Breast epithelium (tissue), 4 donors: Measurements from ENCODE around the gene RETREG3. TPM values are rescaled to one million over a fixed set of nuclear protein-coding genes. Genes with fewer than 3 reads are reported as not detected.
"Not testable (repeated sequence)": the region's sequence is repeated elsewhere in the genome, so short reads cannot be mapped to it uniquely, and the experiment has no call there.

Source experiments
- DNase-seq, 2 donors: peaks; one replicate each; pipeline ENCODE4 v3.0.0-alpha.2; 2019; ENCODE audit warnings: low spot score in 2 of 2
- H3K27ac ChIP-seq, 2 donors: fragments of 200-600 bp; sonication (generic) in 1 of 2; one replicate each; pipeline ENCODE4 v1.5.1; 2016 to 2019; ENCODE audit warnings: mild to moderate bottlenecking in 1 of 2
- H3K27me3 ChIP-seq, 2 donors: fragments of 200-600 bp; sonication (generic) in 1 of 2; one replicate each; pipeline versions ENCODE4 v1.5.1 to v1.6.0; 2017 to 2019; ENCODE audit warnings: control low read depth in 1 of 2, mild to moderate bottlenecking in 1 of 2
- H3K36me3 ChIP-seq: fragments of 200-600 bp; one replicate; pipeline ENCODE4 v1.5.1; 2019
- H3K4me1 ChIP-seq, 2 donors: fragments of 200-600 bp; sonication (generic); one replicate each; pipeline ENCODE4 v1.5.1; 2016 to 2019; ENCODE audit warnings: control low read depth in 1 of 2
- H3K4me3 ChIP-seq, 3 donors: fragments of 200-600 bp; sonication (generic); 1 replicate in 2 of 3; 2 replicates in 1 of 3; pipeline ENCODE4 v1.5.1; 2016 to 2019; ENCODE audit warnings: mild to moderate bottlenecking in 3 of 3, moderate library complexity in 2 of 3
- H3K9me3 ChIP-seq, 2 donors: fragments of 200-600 bp; sonication (generic) in 1 of 2; one replicate each; pipeline ENCODE4 v1.5.1; 2016 to 2019; ENCODE audit warnings: control low read depth in 1 of 2
- CTCF ChIP-seq, 3 donors: fragments of 450-650 bp; IDR thresholded peaks; one replicate each; pipeline ENCODE4 v1.5.1; 2016 to 2017; ENCODE audit warnings: antibody characterized with exemption in 3 of 3, mild to moderate bottlenecking in 3 of 3, moderate library complexity in 3 of 3
- POLR2A ChIP-seq: fragments of 450-650 bp; IDR thresholded peaks from one replicate; pipeline ENCODE4 v1.6.1; 2016; ENCODE audit warnings: antibody characterized with exemption, mild to moderate bottlenecking, moderate library complexity
- POLR2AphosphoS5 ChIP-seq, 3 donors: sonication (generic); formaldehyde crosslinking; IDR thresholded peaks; one replicate each; pipeline ENCODE4 v1.6.1; 2017; ENCODE audit warnings: antibody characterized with exemption in 3 of 3
- intact Hi-C: fragments of 100-400 bp; cut with DNase I; formaldehyde crosslinking; loops from one replicate; pipeline ENCODE4 v1.15.1; 2023; ENCODE audit warnings: low total_unique reads
- total RNA-seq, 3 donors: library from RNA; depleted of rRNA; stranded (reverse); fragments of >200 nt; gene quantifications; one replicate each; pipeline ENCODE4 v1.1.0, GENCODE V29; 2016

RETREG3 gene
- total RNA-seq, 3 donors from 2014 or later = 58.7 to 85.8 (median 62.4) TPM

- peak overlapping the region; percentile 74 to 87 (median 75) for H3K4me3 ChIP-seq
- no peaks in the 10 kb centered on the region for H3K27me3 ChIP-seq
- peaks cover 3 to 10% of the 10 kb centered on the region in 2 donors for H3K4me1 ChIP-seq
- H3K36me3 ChIP-seq = no peaks in the 10 kb centered on the region
- no peaks in the 10 kb centered on the region for H3K9me3 ChIP-seq
- peak overlapping the region; percentile 91 to 94 for H3K27ac ChIP-seq
- DNase-seq = peak; percentile 82 to 83
- TF ChIP-seq POLR2AphosphoS5 (IDR thresholded peaks at IDR 0.05) (peak; percentile 84 to 92 (median 86)), POLR2A (peak; percentile 85), CTCF (IDR thresholded peaks at IDR 0.05) (no peak)
- intact Hi-C loops = no loop called here
Measured at GRCh38 chr17:42554250-42555121, 54.7 kb downstream of the RETREG3 start.

- Histone ChIP-seq H3K9me3 (no peaks in the 10 kb centered on the region), H3K27me3 (no peaks in the 10 kb centered on the region), H3K27ac (peak overlapping the region; percentile 91 to 94), H3K4me1 (peaks cover 3 to 10% of the 10 kb centered on the region in 2 donors), H3K4me3 (peak overlapping the region; percentile 74 to 87 (median 75)), H3K36me3 (no peaks in the 10 kb centered on the region)
- intact Hi-C loops = no loop called here
- no peak for DNase-seq
- TF ChIP-seq POLR2A = no peak
- TF ChIP-seq POLR2AphosphoS5 (IDR thresholded peaks at IDR 0.05) = no peak
- no peak for TF ChIP-seq CTCF (IDR thresholded peaks at IDR 0.05)
Measured at GRCh38 chr17:42553866-42554249, 55.3 kb downstream of the RETREG3 start.

- Histone ChIP-seq H3K4me3 (peak overlapping the region in 2 of 3 donors; percentile 74 to 75), H3K9me3 (no peaks in the 10 kb centered on the region), H3K27ac (peak overlapping the region; percentile 91 to 94), H3K4me1 (peaks cover 3 to 10% of the 10 kb centered on the region in 2 donors), H3K27me3 (no peaks in the 10 kb centered on the region), H3K36me3 (no peaks in the 10 kb centered on the region)
- TF ChIP-seq POLR2A (no peak), POLR2AphosphoS5 (IDR thresholded peaks at IDR 0.05) (no peak), CTCF (IDR thresholded peaks at IDR 0.05) (no peak)
- no peak for DNase-seq
- intact Hi-C loops = no loop called here
Measured at GRCh38 chr17:42553161-42553818, 55.9 kb downstream of the RETREG3 start.

GRCh38 chr17:42552736-42553135 is 56.4 kb downstream of the RETREG3 start, which contains the start of gene HSD17B1:
HSD17B1 (plus strand) TSS chr17:42552923; CDS start chr17:42552934, 11 bp downstream.
- H3K9me3 ChIP-seq, H3K27me3 ChIP-seq, H3K36me3 ChIP-seq, DNase-seq, H3K4me1 ChIP-seq, intact Hi-C loops: not testable (repeated sequence)
- Histone ChIP-seq H3K27ac (peak within 1 kb of the TSS; percentile 91 to 94), H3K4me3 (peak within 1 kb of the TSS; percentile 74 to 87 (median 75))

- Histone ChIP-seq H3K4me1 (peaks cover 3 to 10% of the 10 kb centered on the region in 2 donors), H3K27ac (no peak overlapping the region), H3K27me3 (no peaks in the 10 kb centered on the region), H3K9me3 (no peaks in the 10 kb centered on the region), H3K4me3 (no peak overlapping the region), H3K36me3 (no peaks in the 10 kb centered on the region)
- TF ChIP-seq POLR2A (no peak), POLR2AphosphoS5 (IDR thresholded peaks at IDR 0.05) (no peak)
- no peak for DNase-seq
- intact Hi-C loops = no loop called here
Measured at GRCh38 chr17:42548993-42549755, 60.0 kb downstream of the RETREG3 start.
